Measurements from ENCODE around the gene PDE4B.

The PDE4B gene

GRCh38 chr1:65890201-65890843 lies 97.6 kb downstream of the PDE4B start:
- DNase-seq: no peak

GRCh38 chr1:65894738-65895605 lies 102.3 kb downstream of the PDE4B start:
- DNase-seq: no peak

- DNase-seq: no peak
Observed at GRCh38 chr1:65896721-65897120, 104.0 kb downstream of the PDE4B start.

- DNase-seq: no peak
Observed at GRCh38 chr1:65897485-65897884, 104.8 kb downstream of the PDE4B start.

GRCh38 chr1:65904681-65905083 lies 112.0 kb downstream of the PDE4B start:
- no peak for DNase-seq

- DNase-seq: no peak
Observed at GRCh38 chr1:65910432-65910831, 117.7 kb downstream of the PDE4B start.

GRCh38 chr1:65911679-65912078 lies 119.0 kb downstream of the PDE4B start:
- DNase-seq: no peak

GRCh38 chr1:65918564-65918963 lies 125.9 kb downstream of the PDE4B start:
- DNase-seq: no peak

- DNase-seq: no peak
Observed at GRCh38 chr1:65921446-65921845, 128.8 kb downstream of the PDE4B start.

- no peak for DNase-seq
Observed at GRCh38 chr1:65924471-65924870, 131.8 kb downstream of the PDE4B start.

GRCh38 chr1:65938506-65938905 lies 145.8 kb downstream of the PDE4B start:
- no peak for DNase-seq

- DNase-seq: no peak
Observed at GRCh38 chr1:65939191-65939590, 146.5 kb downstream of the PDE4B start.

- DNase-seq: no peak
Observed at GRCh38 chr1:65939636-65940035, 146.9 kb downstream of the PDE4B start.

- no peak for DNase-seq
Observed at GRCh38 chr1:65940126-65940525, 147.4 kb downstream of the PDE4B start.

- DNase-seq: no peak
Observed at GRCh38 chr1:65942476-65942875, 149.8 kb downstream of the PDE4B start.

- DNase-seq: no peak
Observed at GRCh38 chr1:65946376-65946775, 153.7 kb downstream of the PDE4B start.

GRCh38 chr1:65946960-65947359 lies 154.3 kb downstream of the PDE4B start:
- DNase-seq: no peak

- DNase-seq: no peak
Observed at GRCh38 chr1:65948609-65949229, 156.0 kb downstream of the PDE4B start.

- DNase-seq: no peak
Observed at GRCh38 chr1:65949230-65949626, 156.5 kb downstream of the PDE4B start.

GRCh38 chr1:65949933-65950332 lies 157.2 kb downstream of the PDE4B start:
- no peak for DNase-seq

GRCh38 chr1:65952696-65953095 lies 160.0 kb downstream of the PDE4B start:
- peak in 1 of 5 experiments; percentile 12 for DNase-seq

- DNase-seq: no peak
Observed at GRCh38 chr1:65953170-65953569, 160.5 kb downstream of the PDE4B start.

- DNase-seq: no peak
Observed at GRCh38 chr1:65955071-65955470, 162.4 kb downstream of the PDE4B start.

GRCh38 chr1:65955503-65955902 lies 162.8 kb downstream of the PDE4B start:
- DNase-seq: no peak

Measured in T-helper 2 cell (primary cell).